Activated CD4-positive, alpha-beta memory T cell treated with anti-CD3 and anti-CD28 coated beads for 36 hours (primary cell): Measurements from ENCODE around the gene GTPBP3. TPM values are rescaled to one million over a fixed set of nuclear protein-coding genes. Genes with fewer than 3 reads are reported as not detected.
A peak's percentile ranks its signal among the peaks of the same experiment; 100 is the strongest.

ENCODE experiments used
- CTCF ChIA-PET: fragments of 350-600 bp; sonication (Branson Sonifier 250); formaldehyde crosslinking; loops from one replicate; lab custom pipeline; 2021; ENCODE audit warnings: antibody characterized with exemption, inconsistent platforms; lab: Charles Lee
- POLR2A ChIA-PET: fragments of 350-600 bp; sonication (Branson Sonifier 250); formaldehyde crosslinking; loops from one replicate; lab custom pipeline; 2021; ENCODE audit warnings: antibody characterized with exemption; lab: Charles Lee
- DNase-seq: peaks from one replicate; pipeline ENCODE4 v3.0.0-alpha.2; 2020
- H3K27ac Mint-ChIP-seq: one replicate; pipeline ENCODE4 v1.8.0; 2021; ENCODE audit warnings: mixed read lengths
- H3K27me3 Mint-ChIP-seq: one replicate; pipeline ENCODE4 v1.8.0; 2021; ENCODE audit warnings: mixed read lengths
- H3K36me3 Mint-ChIP-seq: one replicate; pipeline ENCODE4 v1.8.0; 2021; ENCODE audit warnings: mixed read lengths
- H3K4me1 Mint-ChIP-seq: one replicate; pipeline ENCODE4 v1.8.0; 2021; ENCODE audit warnings: low read depth, mixed read lengths
- H3K4me3 Mint-ChIP-seq: one replicate; pipeline ENCODE4 v1.8.0; 2021; ENCODE audit warnings: mild to moderate bottlenecking, mixed read lengths
- H3K9me3 Mint-ChIP-seq: one replicate; pipeline ENCODE4 v1.8.0; 2021; ENCODE audit warnings: mixed read lengths
- intact Hi-C: fragments of 100-400 bp; cut with micrococcal nuclease; formaldehyde crosslinking; loops from one replicate; pipeline ENCODE4 v1.15.1; 2023
- total RNA-seq, 2 experiments: library from RNA; stranded (reverse); gene quantifications; one replicate each; pipeline ENCODE4 v1.2.3, GENCODE V29; 2021

Gene GTPBP3
- total RNA-seq, 2 experiments from 2014 or later = 37.7 to 41.4 TPM

- Mint-ChIP-seq H3K36me3 (peaks cover 15% of the 10 kb centered on the region), H3K4me1 (no peaks in the 10 kb centered on the region), H3K9me3 (no peaks in the 10 kb centered on the region), H3K4me3 (no peak overlapping the region), H3K27ac (no peak overlapping the region), H3K27me3 (no peaks in the 10 kb centered on the region)
- DNase-seq = peak; percentile 49
- ChIA-PET POLR2A (no interaction called here), CTCF (interaction anchor here (0.8 kb wide), 1 partner anchor 10 kb away, joined by 3 read pairs; no protein-coding TSS in a partner anchor)
- intact Hi-C loops = no loop called here
Observed at GRCh38 chr19:17323964-17324332, 13.4 kb upstream of the GTPBP3 start.

DNA sequence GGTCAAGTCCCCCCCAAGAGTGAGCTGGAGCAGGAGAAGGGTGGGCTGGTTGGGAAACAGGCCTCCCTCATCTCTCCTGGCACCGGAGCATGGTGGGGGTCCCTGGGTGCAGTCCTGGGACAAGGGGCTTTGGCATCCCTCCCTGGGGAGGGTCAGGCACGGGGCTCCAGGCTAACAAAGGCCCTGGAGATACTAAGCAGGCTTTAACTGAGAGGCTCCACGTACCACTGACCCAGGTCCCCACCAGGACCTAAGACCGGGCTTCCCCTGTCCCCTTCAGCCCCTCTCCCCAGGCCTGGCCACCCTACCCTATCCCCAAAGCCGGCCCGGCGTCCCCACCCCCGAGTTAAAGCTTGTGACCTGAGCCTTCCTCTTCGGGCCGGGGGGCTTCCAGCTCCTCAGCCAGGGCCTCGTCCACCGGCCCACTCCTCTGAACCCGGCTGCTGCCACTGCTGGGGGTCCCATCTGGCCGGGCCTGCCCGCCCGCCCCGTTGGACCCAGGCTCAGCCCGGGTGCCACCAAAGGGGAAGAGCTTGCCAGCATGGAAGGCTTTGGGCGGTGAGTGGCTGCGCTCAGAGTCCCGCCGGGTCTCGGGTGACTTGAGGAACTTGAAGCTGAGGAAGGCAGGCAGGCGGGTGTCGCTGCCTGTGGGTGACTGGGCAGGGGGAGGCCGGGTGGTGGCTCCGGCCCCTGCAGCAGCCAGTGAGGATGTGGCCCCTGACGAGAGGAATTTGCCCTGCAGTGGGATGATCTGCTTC, 12.8 kb upstream of the GTPBP3 start:
- intact Hi-C loops = no loop called here
- H3K4me3 Mint-ChIP-seq = no peak overlapping the region
- H3K27me3 Mint-ChIP-seq = no peaks in the 10 kb centered on the region
- H3K36me3 Mint-ChIP-seq = peaks cover 13% of the 10 kb centered on the region
- DNase-seq = no peak
- CTCF ChIA-PET = interaction anchor here (0.8 kb wide), 1 partner anchor 9 kb away, joined by 3 read pairs; no protein-coding TSS in a partner anchor
- no peaks in the 10 kb centered on the region for H3K9me3 Mint-ChIP-seq
- POLR2A ChIA-PET = no interaction called here
- no peak overlapping the region for H3K27ac Mint-ChIP-seq
- no peaks in the 10 kb centered on the region for H3K4me1 Mint-ChIP-seq

DNA sequence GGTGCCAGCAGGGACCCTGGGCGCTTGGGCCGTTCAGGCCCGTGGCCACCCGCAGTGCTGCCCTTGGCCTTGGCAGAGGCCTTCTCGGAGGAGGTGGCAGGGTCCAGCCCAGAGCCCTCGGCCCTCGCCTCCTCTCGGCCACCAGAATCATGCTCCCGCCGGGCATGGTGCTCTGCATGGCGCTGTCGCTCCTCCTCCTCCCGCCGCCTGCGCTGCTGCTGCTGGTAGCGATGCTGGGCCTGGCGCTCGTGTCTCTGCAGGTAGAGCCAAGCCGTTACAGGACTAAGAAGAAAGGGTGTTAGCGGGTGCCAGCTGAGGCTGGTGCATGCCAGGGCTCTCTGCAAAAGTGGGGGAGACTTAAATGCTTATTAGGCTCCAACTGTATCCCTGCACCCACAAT, 12.2 kb upstream of the GTPBP3 start:
- Mint-ChIP-seq H3K27ac (no peak overlapping the region), H3K4me1 (peaks cover 3% of the 10 kb centered on the region), H3K4me3 (no peak overlapping the region), H3K36me3 (peaks cover 7% of the 10 kb centered on the region), H3K9me3 (no peaks in the 10 kb centered on the region), H3K27me3 (no peaks in the 10 kb centered on the region)
- no peak for DNase-seq
- CTCF ChIA-PET = no interaction called here
- intact Hi-C loops = no loop called here
- POLR2A ChIA-PET = no interaction called here

GRCh38 chr19:17325881-17326594, 11.3 kb upstream of the GTPBP3 start:
- Mint-ChIP-seq H3K4me3 (no peak overlapping the region), H3K9me3 (no peaks in the 10 kb centered on the region), H3K36me3 (peaks cover 5% of the 10 kb centered on the region), H3K4me1 (peaks cover 3% of the 10 kb centered on the region), H3K27me3 (no peaks in the 10 kb centered on the region), H3K27ac (no peak overlapping the region)
- DNase-seq = no peak
- ChIA-PET POLR2A (interaction anchor here (0.5 to 1.0 kb wide), 2 partner anchors 17 to 73 kb away, joined by 3 to 4 read pairs; partner anchors contain the start of gene DDA1), CTCF (no interaction called here)
- intact Hi-C loops = no loop called here

GRCh38 chr19:17326595-17326966, 10.8 kb upstream of the GTPBP3 start:
- intact Hi-C loops = no loop called here
- peaks cover 5% of the 10 kb centered on the region for H3K36me3 Mint-ChIP-seq
- CTCF ChIA-PET = no interaction called here
- POLR2A ChIA-PET = interaction anchor here (0.5 to 1.0 kb wide), 2 partner anchors 17 to 73 kb away, joined by 3 to 4 read pairs; partner anchors contain the start of gene DDA1
- H3K4me3 Mint-ChIP-seq = no peak overlapping the region
- H3K27me3 Mint-ChIP-seq = no peaks in the 10 kb centered on the region
- H3K27ac Mint-ChIP-seq = no peak overlapping the region
- no peak for DNase-seq
- H3K9me3 Mint-ChIP-seq = no peaks in the 10 kb centered on the region
- peaks cover 3% of the 10 kb centered on the region for H3K4me1 Mint-ChIP-seq

GRCh38 chr19:17327068-17327653, 10.2 kb upstream of the GTPBP3 start:
- Mint-ChIP-seq H3K27me3 (no peaks in the 10 kb centered on the region), H3K4me3 (peak overlapping the region; percentile 12), H3K9me3 (no peaks in the 10 kb centered on the region), H3K36me3 (peaks cover 5% of the 10 kb centered on the region), H3K27ac (no peak overlapping the region), H3K4me1 (peaks cover 3% of the 10 kb centered on the region)
- intact Hi-C loops = no loop called here
- ChIA-PET CTCF (no interaction called here), POLR2A (interaction anchor here (0.5 to 1.0 kb wide), 2 partner anchors 18 to 72 kb away, joined by 3 to 4 read pairs; partner anchors contain the start of gene DDA1)
- DNase-seq = no peak

- H3K9me3 Mint-ChIP-seq = no peaks in the 10 kb centered on the region
- CTCF ChIA-PET = interaction anchor here (0.9 to 1.0 kb wide), 2 partner anchors 18 to 58 kb away, joined by 3 to 4 read pairs; partner anchors contain the start of gene DDA1
- peak overlapping the region; percentile 46 for H3K4me3 Mint-ChIP-seq
- no peaks in the 10 kb centered on the region for H3K36me3 Mint-ChIP-seq
- H3K27me3 Mint-ChIP-seq = no peaks in the 10 kb centered on the region
- peak; percentile 73 for DNase-seq
- POLR2A ChIA-PET = interaction anchor here (0.9 kb wide), 1 partner anchor 19 kb away, joined by 3 read pairs; the partner anchor contains the start of gene DDA1
- intact Hi-C loops = no loop called here
- peaks cover 3% of the 10 kb centered on the region for H3K4me1 Mint-ChIP-seq
- no peak overlapping the region for H3K27ac Mint-ChIP-seq
Observed at GRCh38 chr19:17327654-17328516, 9.5 kb upstream of the GTPBP3 start.

DNA sequence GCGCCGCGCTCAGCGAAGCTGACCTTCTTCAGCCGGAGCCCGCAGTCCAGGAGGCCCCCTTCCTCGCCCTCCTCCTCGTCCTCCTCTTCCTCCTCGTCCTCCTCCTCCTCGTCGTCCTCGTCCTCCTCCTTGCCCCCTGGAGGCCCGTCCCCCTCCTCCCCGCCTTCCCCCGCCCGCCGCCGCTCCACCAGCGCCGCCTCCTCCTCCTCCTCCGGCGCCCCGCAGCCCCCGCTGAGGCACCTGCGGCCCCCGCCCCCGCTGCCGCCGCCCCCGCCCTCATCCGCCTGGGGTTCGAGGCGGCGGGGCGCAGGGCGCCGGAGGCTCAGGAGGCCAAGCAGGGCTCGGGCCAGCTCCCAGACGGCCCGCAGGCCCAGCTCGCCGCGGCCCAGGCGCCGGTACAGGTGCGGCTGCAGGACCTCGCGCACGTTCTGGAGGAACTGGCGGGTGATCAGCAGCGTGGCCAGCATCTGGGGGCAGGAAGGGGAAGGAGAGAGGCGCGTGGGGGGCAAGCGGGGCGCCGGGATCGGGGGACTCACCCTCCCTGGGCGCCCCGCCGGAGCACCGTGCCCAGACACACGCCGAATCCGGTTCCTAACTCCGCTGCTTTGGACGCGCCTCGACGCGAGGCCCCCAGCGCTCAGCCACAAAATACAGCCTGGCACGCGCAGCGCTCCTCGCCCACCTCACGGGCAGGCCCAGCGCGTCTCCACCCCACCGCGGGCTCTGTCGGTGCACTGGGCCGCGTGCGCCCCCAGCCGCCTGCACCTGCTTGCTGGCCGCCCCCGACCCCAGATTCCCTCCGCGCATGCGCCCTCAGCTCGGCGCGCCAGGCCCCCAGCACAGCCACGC, 8.6 kb upstream of the GTPBP3 start:
- Mint-ChIP-seq H3K4me1 (peaks cover 8% of the 10 kb centered on the region), H3K4me3 (peak overlapping the region; percentile 41), H3K27ac (no peak overlapping the region), H3K27me3 (no peaks in the 10 kb centered on the region), H3K36me3 (no peaks in the 10 kb centered on the region), H3K9me3 (no peaks in the 10 kb centered on the region)
- DNase-seq = peak; percentile 44
- intact Hi-C loops = no loop called here
- ChIA-PET CTCF (interaction anchor here (0.9 to 1.0 kb wide), 2 partner anchors 19 to 57 kb away, joined by 3 to 4 read pairs; partner anchors contain the start of gene DDA1), POLR2A (interaction anchor here (0.6 to 0.9 kb wide), 2 partner anchors 20 to 424 kb away, joined by 3 read pairs; partner anchors contain the start of gene DDA1)

GRCh38 chr19:17329366-17330261, 7.7 kb upstream of the GTPBP3 start:
- intact Hi-C loops = no loop called here
- Mint-ChIP-seq H3K4me3 (no peak overlapping the region), H3K27me3 (no peaks in the 10 kb centered on the region), H3K9me3 (no peaks in the 10 kb centered on the region), H3K36me3 (no peaks in the 10 kb centered on the region), H3K27ac (no peak overlapping the region), H3K4me1 (peaks cover 11% of the 10 kb centered on the region)
- ChIA-PET CTCF (interaction anchor here (1.0 to 1.1 kb wide), 2 partner anchors 20 to 60 kb away, joined by 3 read pairs; partner anchors contain the start of gene DDA1), POLR2A (interaction anchor here (0.6 kb wide), 1 partner anchor 423 kb away, joined by 3 read pairs; no protein-coding TSS in a partner anchor)
- no peak for DNase-seq
